Measurements from ENCODE around the gene ZNF723. TPM values are rescaled to one million over a fixed set of nuclear protein-coding genes. Genes with fewer than 3 reads are reported as not detected.
"Not testable (repeated sequence)": the region's sequence is repeated elsewhere in the genome, so short reads cannot be mapped to it uniquely, and the experiment has no call there.

The ZNF723 gene
- total and polyA plus RNA-seq, 2 of the 8 experiments (the other 6 are each of a cell fraction or from before 2014, with no cell fraction given): not detected

GRCh38 chr19:22792863-22793262, 39.2 kb upstream of the ZNF723 start:
- H3K4ac ChIP-seq (replicated peaks; ENCODE audit: insufficient read length, low read depth, low read length); H2BK15ac ChIP-seq (ENCODE audit: low read length); H3K4me3 ChIP-seq (ENCODE audit: extremely low read depth in 1 of 4, insufficient read depth in 2 of 4, low read depth in 3 of 4, low read length in 4 of 4); DNase-seq (ENCODE audit: low read depth in 1 of 2, low spot score in 2 of 2); H4K20me1 ChIP-seq (replicated peaks in 1 of 2; ENCODE audit: control insufficient read depth in 1 of 2, insufficient read depth in 2 of 2, low read length in 2 of 2); H3K56ac ChIP-seq (replicated peaks; ENCODE audit: insufficient read length, low read depth, low read length); H3K14ac ChIP-seq (ENCODE audit: insufficient read length); H3K4me2 ChIP-seq (ENCODE audit: insufficient read depth in 1 of 2, low read depth in 2 of 2, low read length in 2 of 2); H2AFZ ChIP-seq (ENCODE audit: low read length); FAIRE-seq; H2BK20ac ChIP-seq (ENCODE audit: low read length); H3K18ac ChIP-seq (ENCODE audit: extremely low read depth, low read length); H3K23me2 ChIP-seq (ENCODE audit: low read depth, low read length); H3K23ac ChIP-seq (ENCODE audit: insufficient read length); H2BK120ac ChIP-seq (replicated peaks; ENCODE audit: low read depth, low read length); H2BK12ac ChIP-seq (ENCODE audit: low read depth, low read length); H3K79me2 ChIP-seq (ENCODE audit: control insufficient read depth in 1 of 2, insufficient read depth in 2 of 2, low read length in 2 of 2); H3K36me3 ChIP-seq (ENCODE audit: control insufficient read depth in 2 of 4, insufficient read depth in 4 of 4, low read length in 3 of 4); H3K79me1 ChIP-seq (ENCODE audit: low read depth, low read length); H3K27ac ChIP-seq (ENCODE audit: low read depth, low read length); POLR2A ChIA-PET (ENCODE audit: partially characterized antibody); CTCF ChIA-PET (ENCODE audit: partially characterized antibody); H3K9ac ChIP-seq (replicated peaks in 1 of 4; ENCODE audit: extremely low read depth in 1 of 4, low read depth in 3 of 4, low read length in 3 of 4); H4K5ac ChIP-seq (ENCODE audit: insufficient read length, low read depth, low read length); H3K4me1 ChIP-seq (replicated peaks in 1 of 4; ENCODE audit: control insufficient read depth in 3 of 4, insufficient read depth in 4 of 4, low read length in 3 of 4); H4K8ac ChIP-seq (ENCODE audit: extremely low read depth, insufficient read depth, low read length); H2AK5ac ChIP-seq (ENCODE audit: low read depth, low read length); H4K91ac ChIP-seq (replicated peaks; ENCODE audit: insufficient read length, low read length); H2BK5ac ChIP-seq (ENCODE audit: low read depth, low read length); H3K27me3 ChIP-seq (replicated peaks in 1 of 4; ENCODE audit: control insufficient read depth in 3 of 4, extremely low read depth in 1 of 4, insufficient read depth in 3 of 4, low read length in 3 of 4): not testable (repeated sequence)
- 80% methylated on average over 4 of the region's 4 CpGs; no CpG with 5 or more reads in 1 of the 2 experiments for WGBS, 2 experiments (ENCODE audit: extremely low coverage in 1 of 2, insufficient coverage in 1 of 2, insufficient read length in 1 of 2, insufficient replicate concordance in 2 of 2, low coverage in 1 of 2, low lambda C conversion rate in 2 of 2, missing lambda C conversion rate in 1 of 2)
- H3K9me3 ChIP-seq (ENCODE audit: insufficient read depth in 2 of 2, low read depth in 1 of 2, low read length in 1 of 2): peaks cover 22 to 54% of the 10 kb centered on the region in 2 experiments

Data from H1 (cell line).